ENCODE data around the gene SERINC1.
A peak's percentile ranks its signal among the peaks of the same experiment; 100 is the strongest.
"Not testable (repeated sequence)": the region's sequence is repeated elsewhere in the genome, so short reads cannot be mapped to it uniquely, and the experiment has no call there.

SERINC1 gene

DNA sequence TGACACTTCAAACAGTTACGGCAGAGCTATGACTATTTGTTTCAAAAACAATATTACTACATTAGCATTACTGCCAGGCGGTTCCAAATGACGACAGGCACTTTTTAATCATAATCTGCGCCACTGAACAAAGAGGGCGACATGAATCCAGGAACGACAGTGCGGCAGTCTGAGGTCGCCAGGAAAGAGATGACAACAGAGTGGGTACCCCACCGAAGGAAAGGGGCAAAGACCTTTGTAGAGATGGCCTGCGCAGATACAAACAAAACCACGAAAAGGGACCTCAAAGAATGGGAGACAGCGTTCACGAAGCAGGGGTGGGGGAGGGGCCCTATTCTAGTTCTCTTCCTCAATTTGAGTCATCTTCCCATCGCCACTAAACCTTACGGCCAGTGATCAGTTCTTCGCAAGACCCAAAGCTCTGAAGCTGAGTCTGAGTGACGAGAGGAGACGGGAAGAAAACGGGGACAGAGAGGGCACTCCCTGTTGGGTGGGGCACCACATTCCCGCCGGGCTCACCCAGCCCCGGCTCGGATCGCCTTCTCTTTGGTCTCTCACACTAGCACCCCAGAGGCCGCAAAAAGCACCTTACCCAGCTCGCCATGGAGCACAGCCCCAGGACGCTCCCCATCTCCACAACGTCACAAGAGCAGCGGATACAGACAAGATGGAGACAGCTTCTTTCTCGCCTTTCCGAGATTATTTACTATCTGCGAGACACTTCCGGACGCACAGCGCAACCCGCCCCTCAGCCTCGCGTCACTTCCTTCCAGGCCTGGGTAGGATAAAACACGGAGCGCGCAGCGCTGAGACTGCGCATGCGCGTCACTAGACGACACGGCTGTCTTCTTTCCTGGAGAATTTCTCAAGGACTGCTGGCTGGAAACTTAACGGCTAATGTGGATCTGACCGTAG, at the start of gene SERINC1:
TSS of gene SERINC1 (minus strand) at position 701 of the 915 bp plus-strand sequence. CDS start at position 631, 70 bp downstream.
- intact Hi-C loops (cut with DNase I) = loop anchor here (5.0 kb wide), 1 partner anchor 74 kb away; the partner anchor contains the start of gene HSF2
- DNase-seq = peak; percentile 90 to 97 (median 95)

- intact Hi-C loops (cut with DNase I) = no loop called here
Measured at GRCh38 chr6:122511193-122511924, 39.8 kb upstream of the SERINC1 start.

DNA sequence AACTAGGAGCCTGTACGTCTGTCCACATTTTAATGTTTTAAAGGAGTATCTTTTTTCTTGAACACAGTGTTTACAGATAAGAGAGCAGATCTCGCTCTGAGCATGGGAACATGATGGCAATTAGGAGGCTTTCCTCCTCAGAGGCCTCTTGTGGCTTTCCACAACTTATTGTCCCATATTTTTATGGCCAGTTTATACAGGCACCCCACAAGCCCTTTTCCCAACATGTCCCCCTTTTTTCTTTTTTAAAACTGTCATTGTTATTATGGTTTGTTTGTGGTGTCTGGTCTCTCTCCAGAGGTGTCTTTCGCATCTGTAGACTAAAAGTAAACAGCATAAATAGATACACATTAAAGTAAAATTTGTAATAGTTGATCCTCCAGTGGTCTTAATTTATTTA, 33.6 kb upstream of the SERINC1 start:
- DNase-seq; intact Hi-C loops (cut with DNase I): not testable (repeated sequence)

More at GRCh38 chr6:122511193-122511924, 39.8 kb upstream of the SERINC1 start:
- DNase-seq = no peak

DNA sequence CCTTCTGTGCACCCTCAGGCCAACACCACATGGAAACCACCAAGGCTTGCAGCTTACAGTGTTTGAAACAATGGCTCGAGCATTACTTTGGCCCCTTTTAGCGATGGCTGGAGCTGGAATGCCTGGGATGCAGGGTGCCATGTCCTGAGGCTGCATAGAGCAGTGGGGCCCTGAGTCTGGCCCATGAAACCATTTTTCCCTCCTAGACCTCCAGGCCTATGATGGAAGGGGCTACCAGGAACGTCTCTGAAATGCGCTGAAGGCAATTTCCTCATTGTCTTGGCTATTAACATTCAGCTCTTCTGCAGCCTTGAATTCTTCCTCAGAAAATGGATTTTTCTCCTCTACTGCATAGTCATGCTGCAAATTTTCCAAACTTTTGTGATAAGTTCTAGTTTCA, 29.9 kb upstream of the SERINC1 start:
- intact Hi-C loops (cut with DNase I) = no loop called here
- DNase-seq = no peak

- no peak for DNase-seq
Measured at GRCh38 chr6:122495612-122496011, 24.0 kb upstream of the SERINC1 start.

DNA sequence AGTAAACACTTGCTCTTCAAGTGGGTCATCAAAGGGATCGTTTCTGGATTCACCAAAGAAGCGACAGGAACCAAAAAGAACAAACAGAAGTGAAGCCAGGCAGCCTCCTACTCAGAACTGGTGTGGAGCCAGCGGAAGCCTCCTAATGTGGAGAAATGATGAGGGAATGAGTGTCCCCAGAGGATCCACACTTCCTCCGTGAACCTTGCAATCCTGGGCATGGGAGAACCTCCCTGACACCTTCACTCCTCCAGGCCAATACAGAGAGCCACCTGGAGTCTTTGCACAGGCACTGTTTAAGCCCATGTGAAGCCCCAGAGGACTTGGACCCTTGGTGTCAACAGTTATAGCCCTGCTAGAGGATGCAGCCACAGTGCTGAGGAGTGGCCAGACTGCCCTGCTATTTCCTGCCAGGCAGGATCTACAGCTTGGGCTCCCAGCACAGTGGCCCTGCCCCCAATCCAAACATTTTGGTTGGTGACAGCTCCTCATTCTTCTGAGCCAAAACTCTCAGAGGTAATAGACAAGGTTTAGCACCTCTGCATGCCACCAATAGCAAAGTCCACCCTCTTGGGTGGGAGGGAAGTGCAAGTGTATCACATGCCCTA, 23.2 kb upstream of the SERINC1 start:
- intact Hi-C loops (cut with DNase I) = no loop called here
- DNase-seq = no peak

More at GRCh38 chr6:122495612-122496011, 24.0 kb upstream of the SERINC1 start:
- intact Hi-C loops (cut with DNase I) = no loop called here

GRCh38 chr6:122491919-122492555, 20.4 kb upstream of the SERINC1 start:
- intact Hi-C loops (cut with DNase I) = no loop called here
- DNase-seq = peak; percentile 60 to 89 (median 76)

DNA sequence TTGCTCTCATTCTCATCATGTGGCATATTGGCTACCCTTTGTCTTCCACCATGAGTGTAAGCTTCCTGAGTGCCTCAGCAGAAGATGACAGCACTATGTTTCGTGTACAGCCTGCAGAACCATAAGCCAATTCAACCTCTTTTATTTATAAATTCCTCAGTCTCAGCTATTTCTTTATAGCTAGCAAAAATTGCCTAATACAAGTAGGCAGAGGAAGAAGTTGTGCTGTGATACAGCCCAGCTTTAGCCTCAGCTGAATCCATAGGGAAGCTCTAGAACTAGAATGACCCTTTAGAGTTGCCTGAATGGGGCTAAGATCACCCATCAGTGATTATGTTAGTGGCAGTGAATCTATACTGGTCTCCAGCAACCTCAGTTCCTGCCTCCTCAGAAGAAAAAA, 19.0 kb upstream of the SERINC1 start:
- intact Hi-C loops (cut with DNase I) = no loop called here
- DNase-seq = no peak

GRCh38 chr6:122484760-122485159, 13.2 kb upstream of the SERINC1 start:
- no peak for DNase-seq
- intact Hi-C loops (cut with DNase I) = no loop called here

- intact Hi-C loops (cut with DNase I) = no loop called here
- no peak for DNase-seq
Measured at GRCh38 chr6:122482750-122483080, 11.1 kb upstream of the SERINC1 start.

- intact Hi-C loops (cut with DNase I) = no loop called here
- no peak for DNase-seq
Measured at GRCh38 chr6:122476131-122476530, 4.5 kb upstream of the SERINC1 start.

DNA sequence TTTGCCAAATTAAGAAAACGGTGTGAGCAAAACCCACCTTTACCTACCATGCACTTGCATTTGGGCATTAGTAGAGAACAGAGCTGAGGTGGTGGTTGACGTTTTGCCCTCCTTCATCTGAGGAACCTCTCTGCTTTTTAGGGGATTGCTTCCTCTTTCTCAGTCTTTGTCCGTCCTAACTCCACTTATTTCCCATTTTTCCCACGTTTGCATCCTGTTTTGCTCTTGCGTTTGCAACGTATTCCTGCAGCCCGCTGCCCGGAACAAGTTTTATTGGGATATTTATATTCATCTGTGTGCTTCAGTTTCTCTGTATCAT, 374 bp upstream of the SERINC1 start:
- DNase-seq = peak in 2 of 42 donors; percentile 7 to 11
- intact Hi-C loops (cut with DNase I) = loop anchor here (5.0 kb wide), 1 partner anchor 75 kb away; the partner anchor contains the start of gene HSF2

GRCh38 chr6:122461885-122462284, 9.7 kb downstream of the SERINC1 start:
- no peak for DNase-seq
- intact Hi-C loops (cut with DNase I) = no loop called here

DNA sequence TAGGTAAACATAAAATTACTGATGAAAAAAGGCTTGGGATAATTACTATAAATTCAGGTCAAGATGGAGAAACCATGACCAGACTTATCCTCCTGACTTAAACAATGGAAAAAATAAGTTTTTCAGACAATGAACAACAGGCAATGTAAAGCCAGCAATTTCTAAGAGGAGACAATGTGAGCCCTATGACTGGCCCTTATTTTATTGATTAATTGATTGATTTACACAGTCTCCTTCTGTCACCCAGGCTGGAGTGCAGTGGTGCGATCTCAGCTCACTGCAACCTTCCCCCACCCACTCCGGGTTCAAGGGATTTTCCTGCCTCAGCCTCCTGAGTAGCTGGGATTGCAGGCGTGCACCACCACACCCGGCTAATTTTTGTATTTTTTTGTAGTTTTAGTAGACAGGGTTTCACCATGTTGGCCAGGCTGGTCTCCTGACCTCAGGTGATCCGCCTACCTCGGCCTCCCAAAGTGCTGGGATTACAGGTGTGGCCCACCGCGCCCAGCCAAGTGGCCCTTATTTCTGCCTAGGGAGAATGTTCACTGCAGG, 11.7 kb downstream of the SERINC1 start:
- intact Hi-C loops (cut with DNase I); DNase-seq: not testable (repeated sequence)

- intact Hi-C loops (cut with DNase I) = no loop called here
- no peak for DNase-seq
Measured at GRCh38 chr6:122459240-122459639, 12.4 kb downstream of the SERINC1 start.

DNA sequence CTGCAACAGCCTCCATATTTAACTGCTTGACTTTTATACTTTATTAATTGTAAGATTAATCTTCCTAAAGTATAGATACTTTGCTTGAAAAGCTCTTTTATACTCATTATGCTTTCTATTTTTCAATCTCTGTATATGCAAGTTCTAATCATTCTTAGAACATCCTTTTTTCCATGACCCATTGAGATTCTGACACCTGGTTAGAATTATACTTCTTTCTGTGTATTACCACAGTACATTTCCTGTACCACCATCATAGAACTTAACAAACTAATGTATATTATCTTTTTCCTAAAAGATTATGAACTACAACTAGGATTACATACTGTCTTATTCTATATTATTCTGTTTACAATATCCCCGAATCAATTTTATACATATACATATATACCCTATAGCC, 13.5 kb downstream of the SERINC1 start:
- no peak for DNase-seq
- intact Hi-C loops (cut with DNase I) = no loop called here

- intact Hi-C loops (cut with DNase I); DNase-seq: not testable (repeated sequence)
Measured at GRCh38 chr6:122455116-122455515, 16.5 kb downstream of the SERINC1 start.

GRCh38 chr6:122454673-122455072, 16.9 kb downstream of the SERINC1 start:
- no peak for DNase-seq
- intact Hi-C loops (cut with DNase I) = no loop called here

DNA sequence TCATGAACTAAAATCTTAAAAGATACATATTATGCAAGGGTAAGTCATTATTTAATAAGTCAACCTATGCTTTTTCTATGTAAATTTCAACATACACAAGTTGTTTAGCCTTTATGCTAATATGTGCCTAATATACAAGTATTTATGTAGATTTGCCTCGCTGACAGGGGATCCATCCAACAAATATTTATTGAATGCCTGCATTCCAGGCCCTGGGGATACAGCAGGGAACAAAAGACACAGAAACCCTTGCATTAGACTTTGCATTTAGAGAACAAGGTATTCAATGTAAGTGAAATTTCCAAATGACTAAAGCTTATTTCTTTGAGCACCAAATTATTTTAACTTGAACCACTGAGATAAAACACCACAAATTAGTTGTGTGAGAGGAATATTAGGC, 19.1 kb downstream of the SERINC1 start:
- no peak for DNase-seq
- intact Hi-C loops (cut with DNase I) = no loop called here

Data from head of caudate nucleus (tissue), 42 donors.